ENCODE results near the gene SLC5A11. TPM values are rescaled to one million over a fixed set of nuclear protein-coding genes. Genes with fewer than 3 reads are reported as not detected.
A peak's percentile ranks its signal among the peaks of the same experiment; 100 is the strongest.

Gene SLC5A11
- total and polyA plus RNA-seq, 4 donors = 0.15 to 4.1 (median 0.92) TPM

DNA sequence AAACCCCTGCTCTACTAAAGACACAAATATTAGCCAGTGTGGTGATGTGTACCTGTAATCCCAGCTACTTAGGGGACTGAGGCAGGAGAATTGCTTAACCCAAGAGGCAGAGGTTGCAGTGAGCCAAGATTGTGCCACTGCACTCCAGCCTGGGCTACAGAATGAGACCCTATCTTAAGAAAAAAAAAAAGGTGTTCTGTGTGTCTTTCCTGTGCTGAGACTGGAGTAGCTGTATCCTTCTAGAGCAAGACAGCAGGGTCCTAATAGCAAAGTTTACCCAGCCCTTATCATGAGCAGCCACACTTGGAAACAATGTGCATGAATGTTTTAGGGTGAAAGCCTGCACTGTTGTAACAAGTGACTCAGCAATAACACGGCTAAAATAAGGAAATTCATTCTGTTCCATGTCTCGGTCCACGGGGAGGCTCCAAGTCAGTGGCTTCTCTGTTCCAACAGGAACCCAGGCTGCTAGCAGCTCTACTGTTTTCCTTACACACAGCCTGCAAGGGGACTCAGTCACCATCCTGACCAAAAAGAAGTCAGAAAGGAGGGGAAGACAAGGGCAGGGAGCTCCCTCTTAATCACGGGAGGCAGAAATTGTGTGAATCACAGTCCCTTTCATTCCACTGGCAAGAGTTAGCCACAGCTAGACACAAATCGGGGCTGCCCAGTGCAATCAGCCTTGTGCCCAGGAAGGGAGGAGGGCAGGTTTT, 7.1 kb upstream of the SLC5A11 start:
- TF ChIP-seq RXRA (IDR thresholded peaks at IDR 0.05) (peak in 1 of 2 donors; percentile 33), EGR1 (IDR thresholded peaks at IDR 0.05; ENCODE audit: low read depth in 2 of 2) (no peak), JUND (IDR thresholded peaks at IDR 0.05) (peak in 1 of 2 donors; percentile 13), CTCF (IDR thresholded peaks at IDR 0.05; ENCODE audit: low read depth, low read length, missing input control) (no peak), RAD21 (IDR thresholded peaks at IDR 0.05) (no peak), YY1 (IDR thresholded peaks at IDR 0.05) (peak; percentile 18), SP1 (IDR thresholded peaks at IDR 0.05) (no peak), REST (IDR thresholded peaks at IDR 0.05) (no peak), NR2F2 (IDR thresholded peaks at IDR 0.05) (no peak), FOXA2 (IDR thresholded peaks at IDR 0.05) (no peak), GABPA (IDR thresholded peaks at IDR 0.05 in 1 of 2, conservative IDR thresholded peaks at IDR 0.05 in 1 of 2) (no peak), HNF4A (conservative IDR thresholded peaks at IDR 0.05) (peak in 1 of 2 donors; percentile 25), HNF4G (IDR thresholded peaks at IDR 0.05) (no peak), FOXA1 (IDR thresholded peaks at IDR 0.05) (no peak), TAF1 (conservative IDR thresholded peaks at IDR 0.05) (no peak)
- TF ChIP-seq, protein P1, sequence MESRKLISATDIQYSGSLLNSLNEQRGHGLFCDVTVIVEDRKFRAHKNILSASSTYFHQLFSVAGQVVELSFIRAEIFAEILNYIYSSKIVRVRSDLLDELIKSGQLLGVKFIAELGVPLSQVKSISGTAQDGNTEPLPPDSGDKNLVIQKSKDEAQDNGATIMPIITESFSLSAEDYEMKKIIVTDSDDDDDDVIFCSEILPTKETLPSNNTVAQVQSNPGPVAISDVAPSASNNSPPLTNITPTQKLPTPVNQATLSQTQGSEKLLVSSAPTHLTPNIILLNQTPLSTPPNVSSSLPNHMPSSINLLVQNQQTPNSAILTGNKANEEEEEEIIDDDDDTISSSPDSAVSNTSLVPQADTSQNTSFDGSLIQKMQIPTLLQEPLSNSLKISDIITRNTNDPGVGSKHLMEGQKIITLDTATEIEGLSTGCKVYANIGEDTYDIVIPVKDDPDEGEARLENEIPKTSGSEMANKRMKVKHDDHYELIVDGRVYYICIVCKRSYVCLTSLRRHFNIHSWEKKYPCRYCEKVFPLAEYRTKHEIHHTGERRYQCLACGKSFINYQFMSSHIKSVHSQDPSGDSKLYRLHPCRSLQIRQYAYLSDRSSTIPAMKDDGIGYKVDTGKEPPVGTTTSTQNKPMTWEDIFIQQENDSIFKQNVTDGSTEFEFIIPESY (IDR thresholded peaks at IDR 0.05) = no peak
- peak overlapping the region in 1 of 3 donors; percentile 15 for H3K4me3 ChIP-seq (ENCODE audit: low read depth in 1 of 3, low read length in 3 of 3)
- H3K9ac ChIP-seq (ENCODE audit: low read depth in 1 of 2, low read length in 2 of 2) = no peak overlapping the region
- no peak for DNase-seq (ENCODE audit: low spot score)
- H3K36me3 ChIP-seq (ENCODE audit: control insufficient read depth in 4 of 4, insufficient read depth in 3 of 4, low read depth in 1 of 4, low read length in 3 of 4) = no peaks in the 10 kb centered on the region
- peaks cover 2 to 14% (median 9%) of the 10 kb centered on the region in 4 donors for H3K4me1 ChIP-seq (ENCODE audit: control insufficient read depth in 4 of 4, insufficient read depth in 4 of 4, low read length in 3 of 4)
- no peak overlapping the region for H3K27ac ChIP-seq (ENCODE audit: low read depth in 1 of 2, low read length in 2 of 2)
- 12% methylated on average over 5 of the region's 5 CpGs for WGBS
- H3K9me3 ChIP-seq (ENCODE audit: control insufficient read depth in 4 of 4, low read length in 3 of 4) = no peaks in the 10 kb centered on the region
- H3K27me3 ChIP-seq (ENCODE audit: control insufficient read depth in 4 of 4, insufficient read depth in 4 of 4, low read length in 3 of 4) = no peaks in the 10 kb centered on the region

Measured in liver (tissue), 9 donors.